ENCODE measurements around the gene TULP4.

The TULP4 gene

DNA sequence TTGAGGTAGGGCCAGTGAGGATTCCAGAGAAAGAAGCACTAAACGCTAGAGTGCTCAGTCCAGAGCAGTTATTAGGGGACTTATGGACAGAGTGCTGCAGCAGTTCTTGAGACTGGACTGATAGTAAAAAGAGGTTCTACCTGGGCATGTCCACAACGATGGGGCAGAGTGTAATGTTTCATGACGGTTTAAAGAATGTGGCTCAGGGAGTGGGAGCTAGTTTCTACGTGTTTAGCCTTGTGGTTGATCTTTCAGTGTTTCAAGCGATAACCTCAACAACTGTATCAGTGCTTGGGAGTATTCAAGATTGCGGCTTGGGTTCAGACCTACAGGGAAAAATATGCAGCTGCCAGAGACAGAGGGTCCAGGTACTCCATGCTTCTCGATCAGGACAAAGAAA, 67.1 kb downstream of the TULP4 start:
- no peak for DNase-seq (ENCODE audit: low read depth)
- in situ Hi-C loops (cut with HindIII; ENCODE audit: low sequenced_read_pairs), result no loop called here
- H3K4me3 ChIP-seq (ENCODE audit: low read depth, low read length), result no peak overlapping the region
- TF ChIP-seq, protein P1, sequence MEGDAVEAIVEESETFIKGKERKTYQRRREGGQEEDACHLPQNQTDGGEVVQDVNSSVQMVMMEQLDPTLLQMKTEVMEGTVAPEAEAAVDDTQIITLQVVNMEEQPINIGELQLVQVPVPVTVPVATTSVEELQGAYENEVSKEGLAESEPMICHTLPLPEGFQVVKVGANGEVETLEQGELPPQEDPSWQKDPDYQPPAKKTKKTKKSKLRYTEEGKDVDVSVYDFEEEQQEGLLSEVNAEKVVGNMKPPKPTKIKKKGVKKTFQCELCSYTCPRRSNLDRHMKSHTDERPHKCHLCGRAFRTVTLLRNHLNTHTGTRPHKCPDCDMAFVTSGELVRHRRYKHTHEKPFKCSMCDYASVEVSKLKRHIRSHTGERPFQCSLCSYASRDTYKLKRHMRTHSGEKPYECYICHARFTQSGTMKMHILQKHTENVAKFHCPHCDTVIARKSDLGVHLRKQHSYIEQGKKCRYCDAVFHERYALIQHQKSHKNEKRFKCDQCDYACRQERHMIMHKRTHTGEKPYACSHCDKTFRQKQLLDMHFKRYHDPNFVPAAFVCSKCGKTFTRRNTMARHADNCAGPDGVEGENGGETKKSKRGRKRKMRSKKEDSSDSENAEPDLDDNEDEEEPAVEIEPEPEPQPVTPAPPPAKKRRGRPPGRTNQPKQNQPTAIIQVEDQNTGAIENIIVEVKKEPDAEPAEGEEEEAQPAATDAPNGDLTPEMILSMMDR (IDR thresholded peaks at IDR 0.05; ENCODE audit: low read depth, low read length, missing control alignments), result no peak

DNA sequence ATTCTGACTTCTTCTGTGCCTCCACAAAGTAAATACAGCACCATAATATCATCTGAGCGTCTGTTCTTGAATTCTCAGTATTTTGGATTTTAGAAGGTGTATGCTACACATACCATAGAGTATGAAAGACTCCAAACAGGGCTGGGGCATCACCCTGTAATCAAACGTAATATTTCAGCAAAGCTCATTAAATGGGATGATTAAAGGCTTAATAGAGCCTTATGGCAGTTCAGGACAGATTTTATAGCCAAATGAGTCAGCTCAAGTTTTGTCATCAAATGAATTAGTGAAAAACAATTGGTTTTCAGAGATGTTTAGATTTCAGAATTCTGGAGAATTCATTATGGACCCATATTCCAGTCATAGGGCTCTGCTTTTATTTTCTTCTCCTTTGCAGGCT, 68.9 kb downstream of the TULP4 start:
- DNase-seq (ENCODE audit: low read depth), result no peak
- no peak overlapping the region for H3K4me3 ChIP-seq (ENCODE audit: low read depth, low read length)
- in situ Hi-C loops (cut with HindIII; ENCODE audit: low sequenced_read_pairs), result loop anchor here (5.0 kb wide), 1 partner anchor 36 kb away; no protein-coding TSS in a partner anchor
- TF ChIP-seq, protein P1 (IDR thresholded peaks at IDR 0.05; ENCODE audit: low read depth, low read length, missing control alignments), result no peak

DNA sequence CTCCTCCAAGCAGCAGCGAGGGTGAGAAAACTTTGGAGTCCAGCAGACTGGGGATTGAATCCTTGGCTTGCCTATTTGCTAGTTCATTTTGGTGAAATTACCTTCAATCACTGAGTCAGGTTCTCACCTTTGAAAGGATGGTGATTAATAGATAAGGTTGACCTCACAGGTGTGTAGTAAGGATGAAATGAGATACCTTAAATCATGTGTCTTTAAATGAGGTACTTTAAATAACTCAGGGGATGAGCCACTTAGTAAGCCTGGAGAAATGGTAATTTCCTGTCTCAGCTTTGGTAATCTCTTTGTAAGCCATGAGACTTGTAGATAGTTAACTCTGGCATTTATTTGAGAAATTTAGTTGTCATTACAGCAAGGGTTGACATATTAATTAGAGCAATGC, 70.2 kb downstream of the TULP4 start:
- in situ Hi-C loops (cut with HindIII; ENCODE audit: low sequenced_read_pairs), result loop anchor here (5.0 kb wide), 1 partner anchor 35 kb away; no protein-coding TSS in a partner anchor
- TF ChIP-seq, protein P1 (IDR thresholded peaks at IDR 0.05; ENCODE audit: low read depth, low read length, missing control alignments), result no peak
- no peak for DNase-seq (ENCODE audit: low read depth)

DNA sequence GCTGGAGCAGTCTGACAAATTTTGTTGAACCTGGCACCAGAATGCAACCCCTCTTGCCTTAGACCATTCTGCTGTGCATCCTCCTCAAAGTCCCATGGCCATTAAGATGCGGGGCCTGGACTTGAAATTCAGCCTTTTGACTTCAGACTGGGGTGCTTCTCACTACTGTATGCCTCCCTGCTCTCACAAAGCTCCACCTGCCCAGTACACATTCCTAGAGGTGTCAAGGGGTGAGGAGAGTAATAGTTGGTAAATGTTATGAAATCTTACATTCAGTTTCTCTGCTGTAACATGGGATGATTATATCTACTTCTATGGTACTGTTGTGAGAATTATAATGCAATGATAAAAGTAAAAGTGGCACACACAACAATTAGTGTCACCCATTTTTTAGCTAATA, 70.8 kb downstream of the TULP4 start:
- H3K4me3 ChIP-seq (ENCODE audit: low read depth, low read length), result no peak overlapping the region
- in situ Hi-C loops (cut with HindIII; ENCODE audit: low sequenced_read_pairs), result loop anchor here (5.0 kb wide), 1 partner anchor 34 kb away; no protein-coding TSS in a partner anchor
- TF ChIP-seq, protein P1 (IDR thresholded peaks at IDR 0.05; ENCODE audit: low read depth, low read length, missing control alignments), result no peak
- no peak for DNase-seq (ENCODE audit: low read depth)

More for the DNA sequence above, 70.2 kb downstream of the TULP4 start:
- H3K4me3 ChIP-seq (ENCODE audit: low read depth, low read length), result no peak overlapping the region

DNA sequence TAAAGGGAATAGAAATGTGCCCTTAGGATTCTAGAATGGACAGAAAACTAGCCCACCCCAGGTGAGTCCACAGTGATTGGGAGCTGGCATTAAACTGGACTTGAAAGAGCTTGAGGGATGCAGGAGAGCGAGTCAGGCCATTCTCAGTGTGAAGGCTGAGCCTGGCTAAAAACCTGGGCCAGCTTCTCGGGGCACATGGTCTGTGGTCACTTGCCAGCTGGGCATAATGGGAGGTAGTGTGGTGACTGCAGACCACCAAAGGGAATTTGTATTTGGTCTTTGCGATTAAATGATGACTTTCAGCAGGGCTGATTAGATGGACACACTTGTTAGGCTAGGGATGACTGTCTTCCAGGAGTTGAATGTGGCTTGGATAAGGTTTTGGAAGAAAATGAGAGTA, 71.3 kb downstream of the TULP4 start:
- in situ Hi-C loops (cut with HindIII; ENCODE audit: low sequenced_read_pairs), result loop anchor here (5.0 kb wide), 1 partner anchor 34 kb away; no protein-coding TSS in a partner anchor
- no peak overlapping the region for H3K4me3 ChIP-seq (ENCODE audit: low read depth, low read length)
- no peak for DNase-seq (ENCODE audit: low read depth)
- TF ChIP-seq, protein P1 (IDR thresholded peaks at IDR 0.05; ENCODE audit: low read depth, low read length, missing control alignments), result no peak

DNA sequence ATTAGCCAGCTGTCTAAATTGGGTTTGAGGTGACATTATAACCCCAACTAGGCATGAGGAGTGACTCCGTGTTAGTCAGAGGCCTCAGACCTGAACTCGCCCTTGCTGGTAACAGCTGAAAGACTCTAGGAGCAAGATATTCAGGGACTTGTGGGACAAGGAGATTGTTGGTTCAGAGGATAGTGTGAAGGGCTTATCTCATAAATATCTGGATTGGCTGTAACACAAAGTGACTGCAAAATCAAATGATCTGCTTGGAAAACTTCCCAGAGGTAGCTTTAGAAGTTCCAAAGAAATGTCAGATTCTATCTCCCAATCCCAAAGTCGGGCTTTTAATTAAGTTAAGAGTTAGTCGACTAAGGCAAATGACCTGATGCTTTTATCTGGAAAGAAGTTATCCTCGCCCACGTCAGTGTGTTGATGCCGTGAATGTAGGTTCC, 72.4 kb downstream of the TULP4 start:
- no peak for DNase-seq (ENCODE audit: low read depth)
- in situ Hi-C loops (cut with HindIII; ENCODE audit: low sequenced_read_pairs), result loop anchor here (5.0 kb wide), 1 partner anchor 33 kb away; no protein-coding TSS in a partner anchor
- TF ChIP-seq, protein P1 (IDR thresholded peaks at IDR 0.05; ENCODE audit: low read depth, low read length, missing control alignments), result no peak
- H3K4me3 ChIP-seq (ENCODE audit: low read depth, low read length), result no peak overlapping the region

All from astrocyte of the cerebellum (primary cell).